Breast epithelium (tissue), 4 donors: ENCODE data around the gene LIMS1. TPM values are rescaled to one million over a fixed set of nuclear protein-coding genes. Genes with fewer than 3 reads are reported as not detected.

Experiments used
- DNase-seq, 2 donors: peaks; one replicate each; pipeline ENCODE4 v3.0.0-alpha.2; 2019; ENCODE audit warnings: low spot score in 2 of 2
- H3K27ac ChIP-seq, 2 donors: fragments of 200-600 bp; sonication (generic) in 1 of 2; one replicate each; pipeline ENCODE4 v1.5.1; 2016 to 2019; ENCODE audit warnings: mild to moderate bottlenecking in 1 of 2
- H3K27me3 ChIP-seq, 2 donors: fragments of 200-600 bp; sonication (generic) in 1 of 2; one replicate each; pipeline versions ENCODE4 v1.5.1 to v1.6.0; 2017 to 2019; ENCODE audit warnings: control low read depth in 1 of 2, mild to moderate bottlenecking in 1 of 2
- H3K36me3 ChIP-seq: fragments of 200-600 bp; one replicate; pipeline ENCODE4 v1.5.1; 2019
- H3K4me1 ChIP-seq, 2 donors: fragments of 200-600 bp; sonication (generic); one replicate each; pipeline ENCODE4 v1.5.1; 2016 to 2019; ENCODE audit warnings: control low read depth in 1 of 2
- H3K4me3 ChIP-seq, 3 donors: fragments of 200-600 bp; sonication (generic); 1 replicate in 2 of 3; 2 replicates in 1 of 3; pipeline ENCODE4 v1.5.1; 2016 to 2019; ENCODE audit warnings: mild to moderate bottlenecking in 3 of 3, moderate library complexity in 2 of 3
- H3K9me3 ChIP-seq, 2 donors: fragments of 200-600 bp; sonication (generic) in 1 of 2; one replicate each; pipeline ENCODE4 v1.5.1; 2016 to 2019; ENCODE audit warnings: control low read depth in 1 of 2
- CTCF ChIP-seq, 3 donors: fragments of 450-650 bp; IDR thresholded peaks; one replicate each; pipeline ENCODE4 v1.5.1; 2016 to 2017; ENCODE audit warnings: antibody characterized with exemption in 3 of 3, mild to moderate bottlenecking in 3 of 3, moderate library complexity in 3 of 3
- POLR2A ChIP-seq: fragments of 450-650 bp; IDR thresholded peaks from one replicate; pipeline ENCODE4 v1.6.1; 2016; ENCODE audit warnings: antibody characterized with exemption, mild to moderate bottlenecking, moderate library complexity
- POLR2AphosphoS5 ChIP-seq, 3 donors: sonication (generic); formaldehyde crosslinking; IDR thresholded peaks; one replicate each; pipeline ENCODE4 v1.6.1; 2017; ENCODE audit warnings: antibody characterized with exemption in 3 of 3
- intact Hi-C: fragments of 100-400 bp; cut with DNase I; formaldehyde crosslinking; loops from one replicate; pipeline ENCODE4 v1.15.1; 2023; ENCODE audit warnings: low total_unique reads
- total RNA-seq, 3 donors: library from RNA; depleted of rRNA; stranded (reverse); fragments of >200 nt; gene quantifications; one replicate each; pipeline ENCODE4 v1.1.0, GENCODE V29; 2016

LIMS1 gene
- total RNA-seq, 3 donors from 2014 or later = 66.5 to 123 (median 93.1) TPM

GRCh38 chr2:108615480-108616090 lies 81.3 kb downstream of the LIMS1 start:
- intact Hi-C loops = no loop called here
- Histone ChIP-seq H3K9me3 (no peaks in the 10 kb centered on the region), H3K27ac (no peak overlapping the region), H3K27me3 (no peaks in the 10 kb centered on the region), H3K4me1 (peaks cover 0 to 5% of the 10 kb centered on the region in 2 donors), H3K4me3 (no peak overlapping the region), H3K36me3 (no peaks in the 10 kb centered on the region)
- TF ChIP-seq POLR2A (no peak), CTCF (IDR thresholded peaks at IDR 0.05) (no peak), POLR2AphosphoS5 (IDR thresholded peaks at IDR 0.05) (no peak)
- DNase-seq = no peak

GRCh38 chr2:108616318-108616717 lies 82.0 kb downstream of the LIMS1 start:
- H3K27ac ChIP-seq = peak overlapping the region; percentile 5 to 42

GRCh38 chr2:108616751-108617161 lies 82.5 kb downstream of the LIMS1 start:
- no peaks in the 10 kb centered on the region for H3K9me3 ChIP-seq
- TF ChIP-seq POLR2A (no peak), POLR2AphosphoS5 (IDR thresholded peaks at IDR 0.05) (no peak), CTCF (IDR thresholded peaks at IDR 0.05) (no peak)
- H3K27me3 ChIP-seq = no peaks in the 10 kb centered on the region
- H3K27ac ChIP-seq = peak overlapping the region; percentile 22 to 42
- no peak overlapping the region for H3K4me3 ChIP-seq
- H3K36me3 ChIP-seq = no peaks in the 10 kb centered on the region
- intact Hi-C loops = no loop called here
- peak in 1 of 2 donors; percentile 49 for DNase-seq
- H3K4me1 ChIP-seq = peaks cover 7 to 16% of the 10 kb centered on the region in 2 donors

More at GRCh38 chr2:108616318-108616717, 82.0 kb downstream of the LIMS1 start:
- H3K27me3 ChIP-seq = no peaks in the 10 kb centered on the region
- H3K4me1 ChIP-seq = peaks cover 4 to 12% of the 10 kb centered on the region in 2 donors
- H3K4me3 ChIP-seq = no peak overlapping the region
- intact Hi-C loops = no loop called here
- DNase-seq = no peak
- H3K9me3 ChIP-seq = no peaks in the 10 kb centered on the region
- H3K36me3 ChIP-seq = no peaks in the 10 kb centered on the region
- no peak for TF ChIP-seq CTCF (IDR thresholded peaks at IDR 0.05)
- no peak for TF ChIP-seq POLR2AphosphoS5 (IDR thresholded peaks at IDR 0.05)
- TF ChIP-seq POLR2A = no peak

- no peak for TF ChIP-seq CTCF (IDR thresholded peaks at IDR 0.05)
- no peak for TF ChIP-seq POLR2AphosphoS5 (IDR thresholded peaks at IDR 0.05)
- TF ChIP-seq POLR2A = no peak
- peak overlapping the region; percentile 36 to 46 for H3K27ac ChIP-seq
- peaks cover 7 to 16% of the 10 kb centered on the region in 2 donors for H3K4me1 ChIP-seq
- intact Hi-C loops = no loop called here
- H3K27me3 ChIP-seq = no peaks in the 10 kb centered on the region
- no peak for DNase-seq
- no peaks in the 10 kb centered on the region for H3K36me3 ChIP-seq
- no peaks in the 10 kb centered on the region for H3K9me3 ChIP-seq
- no peak overlapping the region for H3K4me3 ChIP-seq
These were observed 83.3 kb downstream of the LIMS1 start for GRCh38 chr2:108617617-108618016.

- no peak for TF ChIP-seq POLR2A
- no peak for TF ChIP-seq CTCF (IDR thresholded peaks at IDR 0.05)
- no peak for TF ChIP-seq POLR2AphosphoS5 (IDR thresholded peaks at IDR 0.05)
- Histone ChIP-seq H3K4me3 (no peak overlapping the region), H3K36me3 (no peaks in the 10 kb centered on the region), H3K27me3 (no peaks in the 10 kb centered on the region), H3K9me3 (no peaks in the 10 kb centered on the region), H3K27ac (peak overlapping the region; percentile 78 to 80), H3K4me1 (peaks cover 7 to 16% of the 10 kb centered on the region in 2 donors)
- DNase-seq = no peak
- intact Hi-C loops = no loop called here
These were observed 85.8 kb downstream of the LIMS1 start for GRCh38 chr2:108619925-108620620.
